ENCODE measurements around the gene NEUROD1.

DNA sequence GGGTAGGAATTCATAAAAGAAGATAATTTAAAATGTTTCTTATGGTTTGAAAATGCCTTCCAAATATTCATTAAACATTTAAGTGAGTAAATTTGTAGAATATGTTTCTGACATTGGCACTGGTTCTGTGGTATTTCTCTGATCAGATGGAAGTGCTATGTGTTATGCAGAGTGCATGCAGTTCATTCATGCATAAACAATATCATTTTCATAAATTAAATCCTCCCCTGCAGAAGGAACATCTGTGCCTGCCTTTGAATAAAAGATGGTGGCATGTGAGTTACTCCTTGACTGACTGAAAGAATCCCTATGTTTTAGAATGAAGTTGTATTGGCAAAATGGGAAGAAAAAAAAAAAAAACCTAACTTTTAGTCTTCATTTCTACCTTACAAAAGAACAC, 5.9 kb downstream of the NEUROD1 start:
- TF ChIP-seq, protein P1, sequence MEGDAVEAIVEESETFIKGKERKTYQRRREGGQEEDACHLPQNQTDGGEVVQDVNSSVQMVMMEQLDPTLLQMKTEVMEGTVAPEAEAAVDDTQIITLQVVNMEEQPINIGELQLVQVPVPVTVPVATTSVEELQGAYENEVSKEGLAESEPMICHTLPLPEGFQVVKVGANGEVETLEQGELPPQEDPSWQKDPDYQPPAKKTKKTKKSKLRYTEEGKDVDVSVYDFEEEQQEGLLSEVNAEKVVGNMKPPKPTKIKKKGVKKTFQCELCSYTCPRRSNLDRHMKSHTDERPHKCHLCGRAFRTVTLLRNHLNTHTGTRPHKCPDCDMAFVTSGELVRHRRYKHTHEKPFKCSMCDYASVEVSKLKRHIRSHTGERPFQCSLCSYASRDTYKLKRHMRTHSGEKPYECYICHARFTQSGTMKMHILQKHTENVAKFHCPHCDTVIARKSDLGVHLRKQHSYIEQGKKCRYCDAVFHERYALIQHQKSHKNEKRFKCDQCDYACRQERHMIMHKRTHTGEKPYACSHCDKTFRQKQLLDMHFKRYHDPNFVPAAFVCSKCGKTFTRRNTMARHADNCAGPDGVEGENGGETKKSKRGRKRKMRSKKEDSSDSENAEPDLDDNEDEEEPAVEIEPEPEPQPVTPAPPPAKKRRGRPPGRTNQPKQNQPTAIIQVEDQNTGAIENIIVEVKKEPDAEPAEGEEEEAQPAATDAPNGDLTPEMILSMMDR (conservative IDR thresholded peaks at IDR 0.05; ENCODE audit: low read depth, low read length) = no peak
- TF ChIP-seq EZH2 (IDR thresholded peaks at IDR 0.05; ENCODE audit: low read length, unreplicated experiment) = no peak
